OCI-LY1 (cell line): ENCODE data around the gene CDC42EP3.

Source experiments
- H2AFZ ChIP-seq: fragments of 200-600 bp; sonication (generic), shearing (Covaris generic); 2 replicates; pipeline ENCODE4 v1.6.0; 2014; ENCODE audit warnings: antibody characterized with exemption, mild to moderate bottlenecking, low read length
- H3F3A ChIP-seq: fragments of 200-600 bp; sonication (generic), shearing (Covaris generic); 2 replicates; pipeline ENCODE4 v1.6.0; 2014; ENCODE audit warnings: mild to moderate bottlenecking, antibody characterized with exemption, low read length, moderate library complexity; ENCODE audit not compliant: insufficient read depth
- H3K27ac ChIP-seq: fragments of 200-600 bp; sonication (generic); 2 replicates; pipeline ENCODE4 v1.5.1; 2014; ENCODE audit warnings: low read length, mixed run types, mild to moderate bottlenecking, low read depth; ENCODE audit not compliant: poor library complexity, severe bottlenecking
- H3K27me3 ChIP-seq: fragments of 200-600 bp; sonication (generic); 2 replicates; pipeline ENCODE4 v1.6.0; 2014; ENCODE audit warnings: antibody characterized with exemption, mild to moderate bottlenecking, low read length, moderate library complexity; ENCODE audit not compliant: insufficient read depth
- H3K36me3 ChIP-seq: fragments of 200-600 bp; sonication (generic); 2 replicates; pipeline ENCODE4 v1.6.1; 2014; ENCODE audit warnings: mild to moderate bottlenecking, antibody characterized with exemption, low read length, moderate library complexity, mixed read lengths; ENCODE audit not compliant: insufficient read depth
- H3K4me1 ChIP-seq: fragments of 200-600 bp; sonication (generic); 2 replicates; pipeline ENCODE4 v1.5.1; 2014; ENCODE audit warnings: mild to moderate bottlenecking, low read length, moderate library complexity; ENCODE audit not compliant: insufficient read depth, severe bottlenecking
- H3K4me2 ChIP-seq: fragments of 200-600 bp; sonication (generic), shearing (Covaris generic); 2 replicates; pipeline ENCODE4 v1.6.1; 2014; ENCODE audit warnings: low read length
- H3K4me3 ChIP-seq: fragments of 200-600 bp; sonication (generic); 2 replicates; pipeline ENCODE4 v1.5.1; 2014; ENCODE audit warnings: low read length, low read depth, mild to moderate bottlenecking, mixed read lengths; ENCODE audit not compliant: poor library complexity, severe bottlenecking
- H3K79me2 ChIP-seq: fragments of 200-600 bp; shearing (Covaris generic); 2 replicates; pipeline ENCODE4 v1.6.1; 2016; ENCODE audit warnings: mixed run types, low read length, mixed read lengths; ENCODE audit not compliant: insufficient read depth
- H3K9ac ChIP-seq: fragments of 200-600 bp; sonication (generic), shearing (Covaris generic); 2 replicates; pipeline ENCODE4 v1.6.1; 2014; ENCODE audit warnings: mild to moderate bottlenecking, low read length, mixed read lengths
- H3K9me2 ChIP-seq: fragments of 200-600 bp; sonication (generic), shearing (Covaris generic); 2 replicates; pipeline ENCODE4 v1.6.1; 2014; ENCODE audit warnings: low read depth, mild to moderate bottlenecking, low read length, mixed read lengths
- H3K9me3 ChIP-seq: fragments of 200-600 bp; shearing (Covaris generic); 2 replicates; pipeline ENCODE4 v1.6.1; 2014; ENCODE audit warnings: low read length, mixed read lengths
- H4K20me1 ChIP-seq: fragments of 200-600 bp; sonication (generic), shearing (Covaris generic); 2 replicates; pipeline ENCODE4 v1.6.0; 2016; ENCODE audit warnings: mild to moderate bottlenecking, low read length; ENCODE audit not compliant: insufficient read depth
- CTCF ChIP-seq: fragments of 200-600 bp; sonication (generic), shearing (Covaris generic); IDR thresholded peaks from 2 replicates; pipeline ENCODE4 v1.5.1; 2017; ENCODE audit warnings: mild to moderate bottlenecking, antibody characterized with exemption, low read length, moderate library complexity, mixed read lengths
- EZH2 ChIP-seq: fragments of 200-600 bp; sonication (generic), shearing (Covaris generic); IDR thresholded peaks from 2 replicates; pipeline ENCODE4 v1.8.0; 2017; ENCODE audit warnings: borderline replicate concordance, mixed run types, mild to moderate bottlenecking, antibody characterized with exemption, low read length, moderate library complexity, mixed read lengths

Gene CDC42EP3

GRCh38 chr2:37633845-37634244 lies 37.6 kb downstream of the CDC42EP3 start:
- no peak overlapping the region for H3K4me2 ChIP-seq
- no peaks in the 10 kb centered on the region for H3K9me3 ChIP-seq
- TF ChIP-seq CTCF, result no peak
- no peaks in the 10 kb centered on the region for H3K27me3 ChIP-seq
- H3K4me3 ChIP-seq, result no peak overlapping the region
- no peaks in the 10 kb centered on the region for H3K79me2 ChIP-seq
- H3K4me1 ChIP-seq, result peaks cover 19% of the 10 kb centered on the region
- no peaks in the 10 kb centered on the region for H4K20me1 ChIP-seq
- no peaks in the 10 kb centered on the region for H3F3A ChIP-seq
- no peak overlapping the region for H3K9ac ChIP-seq
- H3K36me3 ChIP-seq, result no peaks in the 10 kb centered on the region
- no peak overlapping the region for H2AFZ ChIP-seq
- H3K9me2 ChIP-seq, result no peaks in the 10 kb centered on the region
- H3K27ac ChIP-seq, result no peak overlapping the region

GRCh38 chr2:37633234-37633633 lies 38.2 kb downstream of the CDC42EP3 start:
- Histone ChIP-seq H3K4me2 (no peak overlapping the region), H3K36me3 (no peaks in the 10 kb centered on the region), H3K27me3 (no peaks in the 10 kb centered on the region)

DNA sequence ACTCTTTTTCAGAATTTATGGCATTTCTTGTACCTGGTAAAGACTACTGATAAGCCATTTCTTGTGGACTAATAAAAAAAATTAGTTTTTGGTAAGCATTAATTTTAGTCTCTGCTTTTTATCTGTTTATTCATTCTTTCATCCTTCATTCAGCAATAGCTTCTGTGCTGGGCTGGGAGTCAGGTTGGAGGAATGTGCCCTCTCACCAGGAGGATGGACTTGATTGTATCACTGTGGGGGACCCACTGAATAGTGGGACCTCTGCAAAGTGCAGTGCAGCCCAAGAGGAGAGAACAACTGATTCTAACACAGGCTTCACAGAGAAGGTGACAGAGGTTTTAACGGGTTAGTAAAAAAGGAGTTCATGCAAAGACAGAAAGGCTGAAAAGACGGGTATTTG lies 39.1 kb downstream of the CDC42EP3 start:
- Histone ChIP-seq H3K4me1 (peaks cover 19% of the 10 kb centered on the region), H2AFZ (no peak overlapping the region), H3K4me2 (no peak overlapping the region), H3K27me3 (no peaks in the 10 kb centered on the region), H3K36me3 (no peaks in the 10 kb centered on the region), H3K9me3 (no peaks in the 10 kb centered on the region), H3K4me3 (no peak overlapping the region), H3K27ac (no peak overlapping the region), H4K20me1 (no peaks in the 10 kb centered on the region), H3K9ac (no peak overlapping the region), H3K9me2 (no peaks in the 10 kb centered on the region), H3K79me2 (no peaks in the 10 kb centered on the region), H3F3A (no peaks in the 10 kb centered on the region)
- TF ChIP-seq EZH2, result no peak
- no peak for TF ChIP-seq CTCF

More at GRCh38 chr2:37633234-37633633, 38.2 kb downstream of the CDC42EP3 start:
- no peaks in the 10 kb centered on the region for H3K9me2 ChIP-seq
- no peaks in the 10 kb centered on the region for H3F3A ChIP-seq
- H3K79me2 ChIP-seq, result no peaks in the 10 kb centered on the region
- H3K9me3 ChIP-seq, result no peaks in the 10 kb centered on the region
- no peak overlapping the region for H3K9ac ChIP-seq
- no peak overlapping the region for H3K27ac ChIP-seq
- TF ChIP-seq CTCF (no peak), EZH2 (no peak)
- no peaks in the 10 kb centered on the region for H4K20me1 ChIP-seq
- no peak overlapping the region for H2AFZ ChIP-seq
- H3K4me3 ChIP-seq, result no peak overlapping the region
- peaks cover 19% of the 10 kb centered on the region for H3K4me1 ChIP-seq
